ENCODE data around the gene CCDC88B.

- peak in 1 of 7 experiments; percentile 6 for TF ChIP-seq CTCF (IDR thresholded peaks at IDR 0.05)
- no peak for TF ChIP-seq POLR2A (IDR thresholded peaks at IDR 0.05)
These were observed 40.0 kb upstream of the CCDC88B start, which contains the start of gene CATSPERZ for GRCh38 chr11:64299847-64300648.

All from body of pancreas (tissue), 4 donors.